Measurements from ENCODE around the gene CHCHD3.
"Not testable (repeated sequence)": the region's sequence is repeated elsewhere in the genome, so short reads cannot be mapped to it uniquely, and the experiment has no call there.

CHCHD3 gene

GRCh38 chr7:133040178-133040577 lies 41.7 kb downstream of the CHCHD3 start:
- DNase-seq = no peak

GRCh38 chr7:133039614-133040013 lies 42.3 kb downstream of the CHCHD3 start:
- DNase-seq = no peak

GRCh38 chr7:133036289-133036688 lies 45.6 kb downstream of the CHCHD3 start:
- DNase-seq = no peak

GRCh38 chr7:133035240-133035639 lies 46.6 kb downstream of the CHCHD3 start:
- not testable (repeated sequence) for DNase-seq

GRCh38 chr7:133030346-133030745 lies 51.5 kb downstream of the CHCHD3 start:
- DNase-seq = no peak

- no peak for DNase-seq
Measured at GRCh38 chr7:133029463-133029862, 52.4 kb downstream of the CHCHD3 start.

- no peak for DNase-seq
Measured at GRCh38 chr7:133027397-133027796, 54.5 kb downstream of the CHCHD3 start.

- DNase-seq = no peak
Measured at GRCh38 chr7:133026210-133026859, 55.6 kb downstream of the CHCHD3 start.

- no peak for DNase-seq
Measured at GRCh38 chr7:133025056-133025455, 56.8 kb downstream of the CHCHD3 start.

- no peak for DNase-seq
Measured at GRCh38 chr7:133024596-133024995, 57.3 kb downstream of the CHCHD3 start.

GRCh38 chr7:133023370-133024071 lies 58.4 kb downstream of the CHCHD3 start:
- DNase-seq = peak; percentile 72

GRCh38 chr7:133022661-133023060 lies 59.2 kb downstream of the CHCHD3 start:
- DNase-seq = no peak

GRCh38 chr7:133021196-133021595 lies 60.7 kb downstream of the CHCHD3 start:
- DNase-seq = no peak

- DNase-seq = no peak
Measured at GRCh38 chr7:133020496-133020895, 61.4 kb downstream of the CHCHD3 start.

- DNase-seq = no peak
Measured at GRCh38 chr7:133019590-133019989, 62.3 kb downstream of the CHCHD3 start.

GRCh38 chr7:133016604-133017003 lies 65.3 kb downstream of the CHCHD3 start:
- DNase-seq = no peak

- DNase-seq = no peak
Measured at GRCh38 chr7:133015888-133016287, 66.0 kb downstream of the CHCHD3 start.

- no peak for DNase-seq
Measured at GRCh38 chr7:133011746-133012145, 70.1 kb downstream of the CHCHD3 start.

GRCh38 chr7:133009426-133010252 lies 72.3 kb downstream of the CHCHD3 start:
- DNase-seq = no peak

GRCh38 chr7:133007961-133008360 lies 73.9 kb downstream of the CHCHD3 start:
- no peak for DNase-seq

GRCh38 chr7:133003052-133003910 lies 78.6 kb downstream of the CHCHD3 start:
- no peak for DNase-seq

- no peak for DNase-seq
Measured at GRCh38 chr7:133001727-133002126, 80.2 kb downstream of the CHCHD3 start.

GRCh38 chr7:132999845-133000244 lies 82.0 kb downstream of the CHCHD3 start:
- DNase-seq = no peak

Measured in NCI-H345 (cell line).